KMS-11 (cell line): ENCODE data around the gene STXBP5.

Experiments used
- H2AFZ ChIP-seq: fragments of 200-600 bp; sonication (generic); 2 replicates; pipeline ENCODE4 v1.6.1; 2016; ENCODE audit warnings: antibody characterized with exemption, mixed run types, low read depth
- H3K27ac ChIP-seq: fragments of 200-600 bp; sonication (generic); 2 replicates; pipeline ENCODE4 v1.6.1; 2016; ENCODE audit warnings: mild to moderate bottlenecking, mixed run types
- H3K27me3 ChIP-seq: fragments of 200-600 bp; sonication (generic); 2 replicates; pipeline ENCODE4 v1.6.1; 2017; ENCODE audit warnings: mild to moderate bottlenecking, low read depth, mixed run types, moderate library complexity; ENCODE audit not compliant: insufficient read depth
- H3K36me3 ChIP-seq: fragments of 200-600 bp; sonication (generic); 2 replicates; pipeline ENCODE4 v1.6.1; 2017; ENCODE audit warnings: mild to moderate bottlenecking, mixed run types; ENCODE audit not compliant: insufficient read depth
- H3K4me1 ChIP-seq: fragments of 200-600 bp; sonication (generic); 2 replicates; pipeline ENCODE4 v1.6.1; 2016; ENCODE audit warnings: mild to moderate bottlenecking, low read depth, mixed run types; ENCODE audit not compliant: poor library complexity, severe bottlenecking
- H3K4me2 ChIP-seq: fragments of 200-600 bp; sonication (generic); 2 replicates; pipeline ENCODE4 v1.7.0; 2016; ENCODE audit warnings: mild to moderate bottlenecking, mixed run types
- H3K4me3 ChIP-seq: fragments of 200-600 bp; sonication (generic); IDR thresholded peaks from 2 replicates; pipeline ENCODE4 v1.6.1; 2017; ENCODE audit warnings: low read depth, low read length, mixed read lengths; ENCODE audit not compliant: insufficient read depth
- H3K79me2 ChIP-seq: fragments of 200-600 bp; sonication (generic); 2 replicates; pipeline ENCODE4 v1.6.1; 2016; ENCODE audit warnings: low read depth, mixed run types; ENCODE audit not compliant: insufficient read depth
- H3K9ac ChIP-seq: fragments of 200-600 bp; sonication (generic); 2 replicates; pipeline ENCODE4 v1.6.1; 2016; ENCODE audit warnings: mild to moderate bottlenecking, mixed run types
- H4K20me1 ChIP-seq: fragments of 200-600 bp; sonication (generic); 2 replicates; pipeline ENCODE4 v1.6.1; 2016; ENCODE audit warnings: mild to moderate bottlenecking, mixed run types; ENCODE audit not compliant: insufficient read depth
- CTCF ChIP-seq: fragments of 200-600 bp; sonication (generic); conservative IDR thresholded peaks from 2 replicates; pipeline ENCODE4 v1.6.1; 2017; ENCODE audit warnings: low read depth, mild to moderate bottlenecking, antibody characterized with exemption, low read length, moderate library complexity, mixed read lengths

Gene STXBP5

GRCh38 chr6:147430811-147431210 lies 226.6 kb downstream of the STXBP5 start:
- Histone ChIP-seq H4K20me1 (no peaks in the 10 kb centered on the region), H3K4me3 (no peak overlapping the region), H2AFZ (no peak overlapping the region), H3K79me2 (no peaks in the 10 kb centered on the region), H3K9ac (no peak overlapping the region), H3K36me3 (no peaks in the 10 kb centered on the region), H3K4me1 (no peaks in the 10 kb centered on the region), H3K27me3 (no peaks in the 10 kb centered on the region), H3K27ac (no peak overlapping the region), H3K4me2 (no peak overlapping the region)
- TF ChIP-seq CTCF: no peak

- no peaks in the 10 kb centered on the region for H3K36me3 ChIP-seq
- H4K20me1 ChIP-seq: no peaks in the 10 kb centered on the region
- no peak overlapping the region for H3K27ac ChIP-seq
- H3K4me1 ChIP-seq: no peaks in the 10 kb centered on the region
- H3K4me3 ChIP-seq: no peak overlapping the region
- no peak overlapping the region for H2AFZ ChIP-seq
- H3K79me2 ChIP-seq: no peaks in the 10 kb centered on the region
- no peak for TF ChIP-seq CTCF
- no peaks in the 10 kb centered on the region for H3K27me3 ChIP-seq
- no peak overlapping the region for H3K4me2 ChIP-seq
- H3K9ac ChIP-seq: no peak overlapping the region
Observed at GRCh38 chr6:147434076-147434475, 229.9 kb downstream of the STXBP5 start.

GRCh38 chr6:147434516-147434915 lies 230.3 kb downstream of the STXBP5 start:
- Histone ChIP-seq H3K27me3 (no peaks in the 10 kb centered on the region), H3K27ac (no peak overlapping the region), H3K36me3 (no peaks in the 10 kb centered on the region), H3K79me2 (no peaks in the 10 kb centered on the region), H3K9ac (no peak overlapping the region), H4K20me1 (no peaks in the 10 kb centered on the region), H3K4me2 (no peak overlapping the region), H3K4me3 (no peak overlapping the region), H3K4me1 (no peaks in the 10 kb centered on the region), H2AFZ (no peak overlapping the region)
- no peak for TF ChIP-seq CTCF

- H3K27me3 ChIP-seq: no peaks in the 10 kb centered on the region
- no peak for TF ChIP-seq CTCF
- no peaks in the 10 kb centered on the region for H3K36me3 ChIP-seq
- no peaks in the 10 kb centered on the region for H3K4me1 ChIP-seq
- H3K27ac ChIP-seq: no peak overlapping the region
- no peaks in the 10 kb centered on the region for H4K20me1 ChIP-seq
- no peak overlapping the region for H2AFZ ChIP-seq
- no peak overlapping the region for H3K4me2 ChIP-seq
- no peak overlapping the region for H3K4me3 ChIP-seq
- H3K9ac ChIP-seq: no peak overlapping the region
- no peaks in the 10 kb centered on the region for H3K79me2 ChIP-seq
Observed at GRCh38 chr6:147437615-147438014, 233.4 kb downstream of the STXBP5 start.
